Keratinocyte (primary cell): ENCODE results near the gene DOCK1.

Experiments used
- CTCF ChIP-seq, 3 experiments: IDR thresholded peaks in 1 of 3; conservative IDR thresholded peaks in 1 of 3; optimal IDR thresholded peaks in 1 of 3; 2 replicates in 2 of 3; 3 replicates in 1 of 3; pipeline versions ENCODE3 to v1.5.1; 2011; ENCODE audit warnings: low read length in 3 of 3, mild to moderate bottlenecking in 3 of 3, moderate library complexity in 2 of 3, control low read depth in 1 of 3, inconsistent platforms in 1 of 3; ENCODE audit not compliant: insufficient read depth in 2 of 3; ENCODE audit errors: extremely low read depth in 1 of 3
- EZH2 ChIP-seq: IDR thresholded peaks from one replicate; pipeline ENCODE4 v1.6.1; 2012; ENCODE audit warnings: inconsistent platforms, mild to moderate bottlenecking, low read length, moderate library complexity

GRCh38 chr10:127450644-127451043 is 545.4 kb downstream of the DOCK1 start:
- TF ChIP-seq CTCF (optimal IDR thresholded peaks at IDR 0.05 in 1 of 3, IDR thresholded peaks at IDR 0.05 in 1 of 3, conservative IDR thresholded peaks at IDR 0.05 in 1 of 3; ENCODE audit: extremely low read depth in 1 of 3, insufficient read depth in 2 of 3, low read length in 3 of 3) = no peak
- TF ChIP-seq EZH2 = no peak
